ENCODE measurements around the gene OTOS.

- no peak for TF ChIP-seq EZH2 (IDR thresholded peaks at IDR 0.05; ENCODE audit: insufficient read depth, low read length)
- no peak for TF ChIP-seq CTCF (IDR thresholded peaks at IDR 0.05; ENCODE audit: insufficient read depth, low read depth, low read length)
Measured at GRCh38 chr2:240179186-240179815, 38.8 kb upstream of the OTOS start.
